ENCODE measurements around the gene GSAP. TPM values are rescaled to one million over a fixed set of nuclear protein-coding genes. Genes with fewer than 3 reads are reported as not detected.
"Not testable (repeated sequence)": the region's sequence is repeated elsewhere in the genome, so short reads cannot be mapped to it uniquely, and the experiment has no call there.

GSAP gene
- total RNA-seq, 1 experiment from 2014 or later, result 2.0 TPM

- Mint-ChIP-seq H3K4me1 (no peaks in the 10 kb centered on the region; the same call in 1 of the 2 replicates), H3K36me3 (peaks cover 8% of the 10 kb centered on the region), H3K4me3 (no peak overlapping the region), H3K9me3 (0 out of 2 replicates have a peak, but pooled peaks cover 4% of the 10 kb centered on the region), H3K27ac (no peak overlapping the region), H3K27me3 (ENCODE audit: low read depth) (0 out of 2 replicates have a peak, but pooled peaks cover 3% of the 10 kb centered on the region)
- ChIA-PET CTCF (interaction anchor here (1.1 kb wide), 1 partner anchor 89 kb away, joined by 3 read pairs; no protein-coding TSS in a partner anchor), POLR2A (no interaction called here)
- no peak for TF ChIP-seq MXD4 (CRISPR knock-in tag; IDR thresholded peaks at IDR 0.05; ENCODE audit: borderline replicate concordance)
- DNase-seq (ENCODE audit: low spot score) (no peak), ATAC-seq (no peak)
Measured at GRCh38 chr7:77335581-77335980, 80.6 kb downstream of the GSAP start.

GRCh38 chr7:77334039-77334438 lies 82.1 kb downstream of the GSAP start:
- ATAC-seq; H3K9me3 Mint-ChIP-seq; DNase-seq (ENCODE audit: low spot score); H3K4me1 Mint-ChIP-seq; POLR2A ChIA-PET; H3K27me3 Mint-ChIP-seq (ENCODE audit: low read depth); CTCF ChIA-PET; H3K4me3 Mint-ChIP-seq; H3K36me3 Mint-ChIP-seq; H3K27ac Mint-ChIP-seq: not testable (repeated sequence)

- CTCF ChIA-PET, result interaction anchor here (0.5 to 1.6 kb wide), 27 partner anchors 9 to 406 kb away, joined by 3 to 42 read pairs (median 4); partner anchors contain the start of genes CCDC146 and FGL2
- DNase-seq (ENCODE audit: low spot score) (peak; percentile 29), ATAC-seq (peak; percentile 98)
- peaks cover 8% of the 10 kb centered on the region for H3K4me1 Mint-ChIP-seq
- POLR2A ChIA-PET, result no interaction called here
- H3K27ac Mint-ChIP-seq, result no peak overlapping the region
- no peak overlapping the region for H3K4me3 Mint-ChIP-seq
- no peaks in the 10 kb centered on the region for H3K27me3 Mint-ChIP-seq (ENCODE audit: low read depth)
- H3K9me3 Mint-ChIP-seq, result no peaks in the 10 kb centered on the region
- H3K36me3 Mint-ChIP-seq, result no peaks in the 10 kb centered on the region
- TF ChIP-seq USF1 (CRISPR knock-in tag; IDR thresholded peaks at IDR 0.05) (no peak), FOXK1 (CRISPR knock-in tag; IDR thresholded peaks at IDR 0.05) (no peak), SMAD4 (CRISPR knock-in tag; IDR thresholded peaks at IDR 0.05) (no peak), IRF1 (CRISPR knock-in tag; IDR thresholded peaks at IDR 0.05) (no peak), NFE2L1 (CRISPR knock-in tag; IDR thresholded peaks at IDR 0.05) (no peak), HMGA2 (CRISPR knock-in tag; IDR thresholded peaks at IDR 0.05) (no peak), JUN (CRISPR knock-in tag; IDR thresholded peaks at IDR 0.05) (no peak), FOXJ3 (CRISPR knock-in tag; IDR thresholded peaks at IDR 0.05; ENCODE audit: borderline replicate concordance) (no peak), USF2 (CRISPR knock-in tag; IDR thresholded peaks at IDR 0.05) (no peak), AFF4 (CRISPR knock-in tag; IDR thresholded peaks at IDR 0.05; ENCODE audit: borderline replicate concordance) (no peak), ATF2 (CRISPR knock-in tag; IDR thresholded peaks at IDR 0.05; ENCODE audit: borderline replicate concordance, low read depth) (no peak), TP53 (CRISPR knock-in tag; IDR thresholded peaks at IDR 0.05) (no peak), FOXP1 (CRISPR knock-in tag; IDR thresholded peaks at IDR 0.05; ENCODE audit: borderline replicate concordance) (no peak), STAT6 (CRISPR knock-in tag; conservative IDR thresholded peaks at IDR 0.05; ENCODE audit: low read depth) (no peak)
Measured at GRCh38 chr7:77331938-77332695, 84.0 kb downstream of the GSAP start.
